Kidney epithelial cell (primary cell): ENCODE results near the gene ARL5C. TPM values are rescaled to one million over a fixed set of nuclear protein-coding genes. Genes with fewer than 3 reads are reported as not detected.

Experiments used
- DNase-seq: peaks from one replicate; pipeline ENCODE4 v3.0.0-alpha.2; 2010; ENCODE audit warnings: low read depth
- H3K27me3 ChIP-seq: 2 replicates; pipeline ENCODE4 v1.6.0; 2011; ENCODE audit warnings: low read length; ENCODE audit not compliant: control insufficient read depth, insufficient read depth
- H3K36me3 ChIP-seq: 2 replicates; pipeline ENCODE4 v1.5.1; 2011; ENCODE audit warnings: low read length; ENCODE audit not compliant: control insufficient read depth, insufficient read depth
- H3K4me3 ChIP-seq: 2 replicates; pipeline ENCODE4 v1.5.1; 2011; ENCODE audit warnings: low read depth, mild to moderate bottlenecking, control low read depth, low read length
- CTCF ChIP-seq: IDR thresholded peaks from 2 replicates; pipeline ENCODE4 v1.5.1; 2011; ENCODE audit warnings: mild to moderate bottlenecking, moderate library complexity, low read length, control low read depth, inconsistent platforms; ENCODE audit not compliant: insufficient read depth, poor library complexity, severe bottlenecking
- total RNA-seq: library from RNA; depleted of rRNA; stranded (reverse); fragments of >200 nt; gene quantifications from 2 replicates; pipeline ENCODE4 v1.2.3, GENCODE V29; 2015

Gene ARL5C
- total RNA-seq, 1 donor from 2014 or later, result not detected

- Histone ChIP-seq H3K27me3 (no peaks in the 10 kb centered on the region), H3K4me3 (no peak overlapping the region), H3K36me3 (no peaks in the 10 kb centered on the region)
- TF ChIP-seq CTCF, result no peak
- no peak for DNase-seq
Measured at GRCh38 chr17:39141294-39141693, 24.7 kb downstream of the ARL5C start.

GRCh38 chr17:39139561-39139960 is 26.4 kb downstream of the ARL5C start:
- Histone ChIP-seq H3K4me3 (no peak overlapping the region), H3K27me3 (no peaks in the 10 kb centered on the region), H3K36me3 (no peaks in the 10 kb centered on the region)
- TF ChIP-seq CTCF, result no peak
- DNase-seq, result no peak

DNA sequence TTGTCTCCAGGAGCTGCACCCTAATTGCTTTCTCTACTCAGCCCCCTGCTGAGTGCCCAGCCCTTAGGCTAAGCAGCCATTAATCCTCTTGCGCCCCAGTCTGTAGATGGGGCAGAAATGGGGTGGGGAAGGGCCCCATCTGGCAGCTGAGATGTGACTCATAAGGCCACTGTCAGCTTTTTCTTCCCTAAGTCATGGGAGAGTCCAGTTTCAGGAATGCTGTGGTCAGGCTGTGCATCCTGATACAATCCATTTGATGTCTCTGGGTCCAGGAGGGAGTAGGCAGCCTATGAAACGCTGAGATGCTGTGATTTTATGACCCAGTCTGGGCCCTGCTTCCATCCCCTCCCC is 26.8 kb downstream of the ARL5C start:
- no peaks in the 10 kb centered on the region for H3K36me3 ChIP-seq
- H3K27me3 ChIP-seq, result no peaks in the 10 kb centered on the region
- no peak for TF ChIP-seq CTCF
- no peak overlapping the region for H3K4me3 ChIP-seq
- DNase-seq, result no peak

DNA sequence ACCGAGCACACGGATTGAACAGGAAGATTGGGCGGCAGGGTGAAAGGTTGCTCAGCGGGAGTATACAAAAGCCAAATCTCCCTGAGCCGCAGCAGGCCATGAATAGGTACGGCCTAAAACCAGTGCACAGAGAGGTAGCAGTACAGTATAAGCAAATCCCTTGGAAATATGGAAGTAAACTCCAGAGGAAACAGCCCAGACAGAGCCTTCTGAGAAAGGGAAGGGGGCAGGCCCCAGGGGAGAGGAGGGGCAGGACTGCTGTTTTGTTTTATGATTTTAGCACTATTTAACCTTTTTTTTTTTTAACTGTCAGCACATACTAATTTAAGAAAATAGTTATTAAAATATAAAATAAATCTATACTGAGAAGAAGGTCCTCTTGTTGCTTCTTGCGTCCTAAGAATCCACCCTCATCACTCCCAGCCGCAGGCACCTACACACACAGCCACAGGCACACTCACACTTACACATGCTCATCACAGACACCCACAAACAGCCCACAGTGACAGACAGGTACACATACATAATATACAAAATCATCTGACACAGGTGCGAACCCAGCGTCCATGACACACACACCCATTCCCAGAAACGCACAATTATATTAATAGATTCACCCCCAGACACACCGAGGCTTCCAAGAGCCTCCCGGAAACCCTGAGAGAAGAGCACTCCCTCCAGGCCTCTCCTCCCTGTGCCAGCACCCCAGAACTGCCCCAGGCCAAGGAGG is 27.4 kb downstream of the ARL5C start:
- no peak for TF ChIP-seq CTCF
- Histone ChIP-seq H3K27me3 (no peaks in the 10 kb centered on the region), H3K4me3 (no peak overlapping the region), H3K36me3 (no peaks in the 10 kb centered on the region)
- no peak for DNase-seq

GRCh38 chr17:39134878-39135277 is 31.1 kb downstream of the ARL5C start:
- no peak for TF ChIP-seq CTCF
- Histone ChIP-seq H3K4me3 (no peak overlapping the region), H3K27me3 (no peaks in the 10 kb centered on the region), H3K36me3 (no peaks in the 10 kb centered on the region)
- no peak for DNase-seq

- TF ChIP-seq CTCF, result no peak
- H3K27me3 ChIP-seq, result no peaks in the 10 kb centered on the region
- no peak for DNase-seq
- H3K36me3 ChIP-seq, result no peaks in the 10 kb centered on the region
- H3K4me3 ChIP-seq, result no peak overlapping the region
Measured at GRCh38 chr17:39132192-39132610, 33.8 kb downstream of the ARL5C start.
